Endothelial cell of umbilical vein (primary cell): ENCODE data around the gene MYBBP1A. TPM values are rescaled to one million over a fixed set of nuclear protein-coding genes. Genes with fewer than 3 reads are reported as not detected.

Experiments
- BruUV-seq: library from RNA; stranded (reverse); fragments of 400-500 nt; replicated peaks from 2 replicates; lab custom pipeline; 2021; lab: Mats Ljungman, UMichigan
- CTCF ChIA-PET: fragments of 300-600, 350-600 bp; sonication (Branson Sonifier 250); formaldehyde crosslinking; loops from one replicate; lab custom pipeline; 2021; ENCODE audit warnings: antibody characterized with exemption, inconsistent platforms; lab: Charles Lee
- POLR2A ChIA-PET: fragments of 300-600, 350-600 bp; sonication (Branson Sonifier 250); formaldehyde crosslinking; loops from one replicate; lab custom pipeline; 2021; ENCODE audit warnings: antibody characterized with exemption, inconsistent platforms; lab: Charles Lee
- DNase-seq: peaks from one replicate; pipeline ENCODE4 v3.0.0-alpha.2; 2011; ENCODE audit warnings: low read depth, low spot score
- FAIRE-seq: peaks from 2 replicates; lab custom pipeline; 2011; peaks lifted over from hg19 to GRCh38; lab: Jason Lieb, UNC
- H2AFZ ChIP-seq: 2 replicates; pipeline ENCODE4 v1.6.0; 2012; ENCODE audit warnings: low read depth, low read length, control low read depth, inconsistent platforms
- H3K27ac ChIP-seq: 2 replicates; pipeline ENCODE4 v1.5.1; 2011; ENCODE audit warnings: low read depth, mild to moderate bottlenecking, control low read depth, low read length, moderate library complexity; ENCODE audit not compliant: insufficient read depth
- H3K27me3 ChIP-seq, 2 experiments: 2 replicates each; pipeline versions ENCODE4 v1.6.0 to v1.6.1; 2011; ENCODE audit warnings: low read length in 2 of 2, mixed read lengths in 1 of 2; ENCODE audit not compliant: control insufficient read depth in 2 of 2, insufficient read depth in 2 of 2
- H3K36me3 ChIP-seq, 2 experiments: 2 replicates in 1 of 2; 3 replicates in 1 of 2; pipeline ENCODE4 v1.5.1; 2011; ENCODE audit warnings: low read length in 2 of 2, mild to moderate bottlenecking in 1 of 2, moderate library complexity in 1 of 2; ENCODE audit not compliant: control insufficient read depth in 2 of 2, insufficient read depth in 2 of 2; ENCODE audit errors: extremely low read depth in 1 of 2
- H3K4me1 ChIP-seq: 3 replicates; pipeline ENCODE4 v1.5.1; 2011; ENCODE audit warnings: mild to moderate bottlenecking, low read length; ENCODE audit not compliant: control insufficient read depth, insufficient read depth; ENCODE audit errors: extremely low read depth
- H3K4me2 ChIP-seq: 2 replicates; pipeline ENCODE4 v1.6.1; 2011; ENCODE audit warnings: low read length, control low read depth, mixed read lengths; ENCODE audit not compliant: insufficient read depth
- H3K4me3 ChIP-seq, 3 experiments: fragments of 200-600 bp in 1 of 3; sonication (generic), shearing (Covaris generic) in 1 of 3; replicated peaks in 1 of 3; 2 replicates each; pipeline ENCODE4 v1.5.1; 2011 to 2016; ENCODE audit warnings: control low read depth in 3 of 3, low read length in 3 of 3, mild to moderate bottlenecking in 2 of 3, inconsistent platforms in 1 of 3, low read depth in 1 of 3, moderate library complexity in 1 of 3; ENCODE audit not compliant: insufficient read depth in 1 of 3
- H3K79me2 ChIP-seq: 2 replicates; pipeline ENCODE4 v1.6.0; 2012; ENCODE audit warnings: low read length, inconsistent platforms; ENCODE audit not compliant: control insufficient read depth, insufficient read depth
- H3K9ac ChIP-seq: replicated peaks from 2 replicates; pipeline ENCODE3; 2011; ENCODE audit warnings: low read length, control low read depth; ENCODE audit not compliant: insufficient read depth; ENCODE audit errors: extremely low read depth
- H3K9me1 ChIP-seq: replicated peaks from 3 replicates; pipeline ENCODE4 v1.6.0; 2011; ENCODE audit warnings: mild to moderate bottlenecking, low read length; ENCODE audit not compliant: control insufficient read depth, insufficient read depth; ENCODE audit errors: extremely low read depth
- H3K9me3 ChIP-seq: replicated peaks from 2 replicates; pipeline ENCODE4 v1.5.1; 2012; ENCODE audit warnings: low read length, inconsistent platforms; ENCODE audit not compliant: control insufficient read depth, insufficient read depth
- H4K20me1 ChIP-seq: replicated peaks from 2 replicates; pipeline ENCODE3; 2011; ENCODE audit warnings: mild to moderate bottlenecking, low read length; ENCODE audit not compliant: control insufficient read depth, insufficient read depth; ENCODE audit errors: extremely low read depth
- CTCF ChIP-seq, 2 donors: IDR thresholded peaks; 1 replicate in 1 of 2; 2 replicates in 1 of 2; pipeline ENCODE4 v1.5.1; 2011; ENCODE audit warnings: low read length in 2 of 2, mild to moderate bottlenecking in 2 of 2, moderate library complexity in 2 of 2, control low read depth in 1 of 2, inconsistent platforms in 1 of 2, low read depth in 1 of 2; ENCODE audit not compliant: insufficient read depth in 1 of 2; ENCODE audit errors: extremely low read depth in 1 of 2
- EZH2 ChIP-seq: IDR thresholded peaks from 2 replicates; pipeline ENCODE4 v1.6.1; 2012; ENCODE audit warnings: borderline replicate concordance, low read depth, mild to moderate bottlenecking, moderate library complexity, low read length, inconsistent platforms; ENCODE audit not compliant: severe bottlenecking
- FOS ChIP-seq: IDR thresholded peaks from 2 replicates; pipeline ENCODE4 v1.6.1; 2011; ENCODE audit warnings: mild to moderate bottlenecking, low read length, moderate library complexity, borderline replicate concordance; ENCODE audit not compliant: insufficient read depth
- GATA2 ChIP-seq: IDR thresholded peaks from 2 replicates; pipeline ENCODE4 v1.7.0; 2011; ENCODE audit warnings: low read depth, mild to moderate bottlenecking, moderate library complexity, mixed read lengths, low read length; ENCODE audit not compliant: insufficient read length, insufficient read depth
- JUN ChIP-seq: IDR thresholded peaks from 2 replicates; pipeline ENCODE4 v1.6.1; 2011; ENCODE audit warnings: borderline replicate concordance, low read depth; ENCODE audit not compliant: insufficient read length, insufficient read depth
- MAX ChIP-seq: IDR thresholded peaks from 2 replicates; pipeline ENCODE4 v1.6.1; 2011; ENCODE audit not compliant: insufficient read depth, insufficient read length
- MYC ChIP-seq: IDR thresholded peaks from one replicate; pipeline ENCODE4 v1.6.1; 2011; ENCODE audit warnings: mild to moderate bottlenecking, low read depth, low read length
- POLR2A ChIP-seq: IDR thresholded peaks from 2 replicates; pipeline ENCODE4 v1.6.1; 2012; ENCODE audit warnings: low read depth, mild to moderate bottlenecking, control low read depth, low read length
- POLR2AphosphoS5 ChIP-seq: IDR thresholded peaks from 2 replicates; pipeline ENCODE4 v1.6.1; 2012; ENCODE audit warnings: low read depth, mild to moderate bottlenecking, control low read depth, low read length, moderate library complexity; ENCODE audit not compliant: insufficient read depth
- dilution Hi-C: fragments of 300-500 bp; cut with MboI; formaldehyde crosslinking; loops from one replicate; pipeline ENCODE4 v1.15.0; 2019; ENCODE audit warnings: low sequenced_read_pairs; ENCODE audit not compliant: extremely low pct_ligation_motif_present
- intact Hi-C: fragments of 100-400 bp; cut with micrococcal nuclease; formaldehyde crosslinking; loops from one replicate; pipeline ENCODE4 v1.10.0; 2022
- polyA plus RNA-seq, 4 experiments: library from polyadenylated mRNA; depleted of rRNA in 3 of 4; stranded (reverse) in 3 of 4; unstranded in 1 of 4; fragments of >200 nt; gene quantifications; 2 replicates each; pipeline versions ENCODE4 v1.2.1 to v1.2.3, GENCODE V29; 2011 to 2012; ENCODE audit warnings: missing spikeins in 1 of 4
- total RNA-seq: library from RNA; stranded (reverse); gene quantifications from 2 replicates; pipeline ENCODE4 v1.2.3, GENCODE V29; 2021

The MYBBP1A gene
- total and polyA plus RNA-seq, 2 donors (not counting 3 experiments of a cell fraction or from before 2014, with no cell fraction given), result 26.8 to 79.2 TPM

- dilution Hi-C loops (no loop called here), intact Hi-C loops (no loop called here)
- H2AFZ ChIP-seq, result peak overlapping the region; percentile 3
- H3K36me3 ChIP-seq, result no peaks in the 10 kb centered on the region
- H3K27ac ChIP-seq, result no peak overlapping the region
- no peak overlapping the region for H3K4me3 ChIP-seq
- H3K27me3 ChIP-seq, result peaks cover 0 to 4% of the 10 kb centered on the region in 2 experiments
- no peak for TF ChIP-seq MYC
- no peak for TF ChIP-seq JUN
- no peak for TF ChIP-seq MAX
- TF ChIP-seq GATA2, result no peak
- no peak for TF ChIP-seq EZH2
- no peak for TF ChIP-seq POLR2A
- TF ChIP-seq FOS, result no peak
- TF ChIP-seq CTCF (IDR thresholded peaks at IDR 0.05; ENCODE audit: extremely low read depth in 1 of 2, insufficient read depth in 1 of 2, low read depth in 1 of 2, low read length in 2 of 2), result no peak
- no peak for TF ChIP-seq POLR2AphosphoS5
- no peak overlapping the region for H3K9ac ChIP-seq
- no TSS peak for BruUV-seq
- ChIA-PET POLR2A (no interaction called here), CTCF (interaction anchor here (1.5 to 1.8 kb wide), 2 partner anchors 10 to 12 kb away, joined by 3 to 18 read pairs; no protein-coding TSS in a partner anchor)
- H3K79me2 ChIP-seq, result no peaks in the 10 kb centered on the region
- no peaks in the 10 kb centered on the region for H3K9me3 ChIP-seq
- DNase-seq (no peak), FAIRE-seq (no peak)
- H4K20me1 ChIP-seq, result no peaks in the 10 kb centered on the region
- H3K4me1 ChIP-seq, result no peaks in the 10 kb centered on the region
- H3K4me2 ChIP-seq, result no peak overlapping the region
- no peaks in the 10 kb centered on the region for H3K9me1 ChIP-seq
Observed at GRCh38 chr17:4576729-4577322, 21.6 kb upstream of the MYBBP1A start.
